Neural cell (in vitro differentiated cells): Measurements from ENCODE around the gene ING4.

Experiments used
- CTCF ChIP-seq: fragments of 450-650 bp; IDR thresholded peaks from 2 replicates; pipeline ENCODE4 v1.5.1; 2014; ENCODE audit warnings: antibody characterized with exemption, mild to moderate bottlenecking, moderate library complexity; ENCODE audit not compliant: poor library complexity, severe bottlenecking
- MXI1 ChIP-seq: fragments of 450-650 bp; conservative IDR thresholded peaks from 2 replicates; pipeline ENCODE4 v1.6.1; 2014; ENCODE audit warnings: antibody characterized with exemption, mild to moderate bottlenecking; ENCODE audit not compliant: poor library complexity, severe bottlenecking
- RAD21 ChIP-seq: fragments of 450-650 bp; conservative IDR thresholded peaks from 2 replicates; pipeline ENCODE4 v1.6.1; 2014; ENCODE audit warnings: antibody characterized with exemption, mild to moderate bottlenecking, moderate library complexity
- REST ChIP-seq: IDR thresholded peaks from 2 replicates; pipeline ENCODE4 v1.6.1; 2012; ENCODE audit warnings: borderline replicate concordance

GRCh38 chr12:6664902-6665301, 2.0 kb upstream of the ING4 start:
- TF ChIP-seq CTCF (no peak), REST (no peak), MXI1 (no peak), RAD21 (no peak)
